AG09309 (cell line): ENCODE data around the gene SKOR1.

Experiments
- DNase-seq: peaks from one replicate; pipeline ENCODE4 v3.0.0-alpha.2; 2010; ENCODE audit warnings: low read depth
- H3K4me3 ChIP-seq: 2 replicates; pipeline ENCODE4 v1.5.1; 2011; ENCODE audit warnings: mild to moderate bottlenecking, low read depth, low read length, moderate library complexity; ENCODE audit not compliant: control insufficient read depth
- TF ChIP-seq, protein P1 (sequence below): IDR thresholded peaks from 2 replicates; pipeline ENCODE4 v1.5.1; 2011; ENCODE audit warnings: mild to moderate bottlenecking, low read depth, low read length, inconsistent platforms; ENCODE audit not compliant: insufficient read depth, control insufficient read depth; ENCODE audit errors: missing control alignments

SKOR1 gene

DNA sequence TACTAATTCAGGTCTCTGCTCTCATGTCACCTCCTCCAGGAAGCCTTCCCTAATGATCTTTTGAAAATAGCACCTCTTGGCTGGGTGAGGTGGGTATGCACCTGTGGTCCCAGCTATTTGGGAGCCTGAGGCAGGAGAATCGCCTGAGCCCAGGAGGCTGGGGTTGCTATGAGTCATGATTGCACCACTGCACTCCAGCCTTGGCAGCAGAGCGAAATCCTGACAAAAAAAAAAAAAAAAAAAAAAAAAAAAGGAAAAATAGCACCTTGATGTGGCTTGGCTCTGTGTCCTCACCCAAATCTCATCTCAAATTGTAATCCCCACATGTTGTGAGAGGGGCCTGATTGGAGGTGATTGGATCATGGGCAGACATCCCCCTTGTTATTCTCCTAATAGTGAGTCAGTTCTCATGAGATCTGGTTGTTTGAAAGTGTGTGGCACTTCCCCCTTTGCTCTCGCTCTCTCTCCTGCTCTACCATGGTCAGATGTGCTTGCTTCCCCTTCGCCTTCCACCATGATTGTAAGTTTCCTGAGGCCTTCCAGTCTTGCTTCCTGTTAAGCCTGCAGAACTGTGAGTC is 25.8 kb downstream of the SKOR1 start:
- DNase-seq: no peak
- TF ChIP-seq, protein P1, sequence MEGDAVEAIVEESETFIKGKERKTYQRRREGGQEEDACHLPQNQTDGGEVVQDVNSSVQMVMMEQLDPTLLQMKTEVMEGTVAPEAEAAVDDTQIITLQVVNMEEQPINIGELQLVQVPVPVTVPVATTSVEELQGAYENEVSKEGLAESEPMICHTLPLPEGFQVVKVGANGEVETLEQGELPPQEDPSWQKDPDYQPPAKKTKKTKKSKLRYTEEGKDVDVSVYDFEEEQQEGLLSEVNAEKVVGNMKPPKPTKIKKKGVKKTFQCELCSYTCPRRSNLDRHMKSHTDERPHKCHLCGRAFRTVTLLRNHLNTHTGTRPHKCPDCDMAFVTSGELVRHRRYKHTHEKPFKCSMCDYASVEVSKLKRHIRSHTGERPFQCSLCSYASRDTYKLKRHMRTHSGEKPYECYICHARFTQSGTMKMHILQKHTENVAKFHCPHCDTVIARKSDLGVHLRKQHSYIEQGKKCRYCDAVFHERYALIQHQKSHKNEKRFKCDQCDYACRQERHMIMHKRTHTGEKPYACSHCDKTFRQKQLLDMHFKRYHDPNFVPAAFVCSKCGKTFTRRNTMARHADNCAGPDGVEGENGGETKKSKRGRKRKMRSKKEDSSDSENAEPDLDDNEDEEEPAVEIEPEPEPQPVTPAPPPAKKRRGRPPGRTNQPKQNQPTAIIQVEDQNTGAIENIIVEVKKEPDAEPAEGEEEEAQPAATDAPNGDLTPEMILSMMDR: no peak
- H3K4me3 ChIP-seq: no peak overlapping the region

GRCh38 chr15:67852418-67852817 is 27.1 kb downstream of the SKOR1 start:
- no peak overlapping the region for H3K4me3 ChIP-seq
- TF ChIP-seq, protein P1: no peak
- no peak for DNase-seq

- H3K4me3 ChIP-seq: no peak overlapping the region
- DNase-seq: no peak
- TF ChIP-seq, protein P1: no peak
Measured at GRCh38 chr15:67853454-67853853, 28.1 kb downstream of the SKOR1 start.

GRCh38 chr15:67854358-67854757 is 29.0 kb downstream of the SKOR1 start:
- no peak for DNase-seq
- no peak overlapping the region for H3K4me3 ChIP-seq
- TF ChIP-seq, protein P1: no peak

DNA sequence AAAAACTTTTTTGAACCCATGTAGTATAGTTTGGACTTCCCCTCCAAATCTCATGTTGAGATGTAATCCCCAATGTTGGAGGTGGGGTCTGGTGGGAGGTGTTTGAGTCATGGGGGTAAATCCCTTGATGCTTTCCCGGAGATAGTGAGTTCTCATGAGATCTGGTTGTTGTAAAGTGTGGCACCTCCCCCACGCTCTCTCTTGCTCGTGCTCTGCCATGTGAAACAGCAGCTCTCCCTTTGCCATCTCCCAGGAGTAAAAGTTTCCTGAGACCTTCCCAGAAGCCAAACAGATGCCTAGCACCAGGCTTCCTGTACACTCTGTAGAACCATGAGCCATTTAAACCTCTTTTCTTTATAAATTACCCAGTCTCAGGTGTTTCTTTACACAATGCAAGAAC is 30.5 kb downstream of the SKOR1 start:
- no peak for DNase-seq
- no peak overlapping the region for H3K4me3 ChIP-seq
- TF ChIP-seq, protein P1: no peak

- DNase-seq: no peak
- TF ChIP-seq, protein P1: no peak
Measured at GRCh38 chr15:67857220-67857619, 31.9 kb downstream of the SKOR1 start.

More at GRCh38 chr15:67857220-67857619, 31.9 kb downstream of the SKOR1 start:
- no peak overlapping the region for H3K4me3 ChIP-seq
